AG04450 (cell line): Measurements from ENCODE around the gene RIC8B. TPM values are rescaled to one million over a fixed set of nuclear protein-coding genes. Genes with fewer than 3 reads are reported as not detected.
"Not testable (repeated sequence)": the region's sequence is repeated elsewhere in the genome, so short reads cannot be mapped to it uniquely, and the experiment has no call there.

Source experiments
- CTCF ChIA-PET: fragments of 300-600, 350-600 bp; formaldehyde crosslinking; extraction: SDS; loops from one replicate; lab custom pipeline; 2022; ENCODE audit warnings: antibody characterized with exemption, inconsistent platforms; lab: Charles Lee
- POLR2A ChIA-PET: fragments of 350-600 bp; formaldehyde crosslinking; extraction: SDS; loops from one replicate; lab custom pipeline; 2021; ENCODE audit warnings: antibody characterized with exemption, inconsistent platforms; lab: Yijun Ruan, JAX
- DNase-seq: peaks from one replicate; pipeline ENCODE4 v3.0.0-alpha.2; 2011; ENCODE audit warnings: low read depth, low spot score
- H3K27ac ChIP-seq: one replicate; pipeline ENCODE4 v1.5.1; 2012; ENCODE audit warnings: low read depth, low read length, control low read depth
- H3K27me3 ChIP-seq: one replicate; pipeline ENCODE4 v1.6.0; 2012; ENCODE audit warnings: low read length; ENCODE audit not compliant: control insufficient read depth, insufficient read depth
- H3K4me3 ChIP-seq: 2 replicates; pipeline ENCODE4 v1.5.1; 2011; ENCODE audit warnings: mild to moderate bottlenecking, low read depth, low read length, control low read depth
- H3K9me3 ChIP-seq: 2 replicates; pipeline ENCODE4 v1.5.1; 2012; ENCODE audit warnings: low read length; ENCODE audit not compliant: control insufficient read depth, insufficient read depth
- CTCF ChIP-seq: IDR thresholded peaks from 2 replicates; pipeline ENCODE4 v1.5.1; 2011; ENCODE audit warnings: low read depth, low read length, control low read depth, inconsistent platforms
- polyA plus RNA-seq: library from polyadenylated mRNA; depleted of rRNA; stranded (reverse); fragments of >200 nt; gene quantifications from 2 replicates; pipeline ENCODE4 v1.2.3, GENCODE V29; 2011

The RIC8B gene
- polyA plus RNA-seq, 1 experiment, result 11.2 TPM

GRCh38 chr12:106917503-106917902 is 143.0 kb downstream of the RIC8B start:
- no peak for TF ChIP-seq CTCF
- CTCF ChIA-PET, result interaction anchor here (1.3 to 6.0 kb wide), 3 partner anchors 77 to 560 kb away, joined by 4 to 72 read pairs (median 11); partner anchors contain the start of gene POLR3B

GRCh38 chr12:106918746-106919145 is 144.3 kb downstream of the RIC8B start:
- ChIA-PET POLR2A (interaction anchor here (1.0 kb wide), 1 partner anchor 38 kb away, joined by 5 read pairs; the partner anchor contains the start of gene TMEM263), CTCF (interaction anchor here (0.5 to 6.0 kb wide), 18 partner anchors 15 to 668 kb away, joined by 3 to 72 read pairs (median 5); partner anchors contain the start of gene POLR3B)
- peaks cover 7% of the 10 kb centered on the region for H3K27me3 ChIP-seq
- peak; percentile 66 for TF ChIP-seq CTCF
- H3K4me3 ChIP-seq, result no peak overlapping the region
- H3K27ac ChIP-seq, result no peak overlapping the region
- no peak for DNase-seq
- no peaks in the 10 kb centered on the region for H3K9me3 ChIP-seq

More at GRCh38 chr12:106917503-106917902, 143.0 kb downstream of the RIC8B start:
- DNase-seq, result no peak
- Histone ChIP-seq H3K27me3 (peaks cover 7% of the 10 kb centered on the region), H3K9me3 (no peaks in the 10 kb centered on the region), H3K4me3 (no peak overlapping the region), H3K27ac (no peak overlapping the region)
- POLR2A ChIA-PET, result no interaction called here

- H3K27ac ChIP-seq, result no peak overlapping the region
- peaks cover 7% of the 10 kb centered on the region for H3K27me3 ChIP-seq
- H3K9me3 ChIP-seq, result no peaks in the 10 kb centered on the region
- CTCF ChIA-PET, result interaction anchor here (0.6 to 6.0 kb wide), 39 partner anchors 8 to 693 kb away, joined by 3 to 72 read pairs (median 4); partner anchors contain the start of gene POLR3B
- POLR2A ChIA-PET, result no interaction called here
- peak; percentile 16 for DNase-seq
- TF ChIP-seq CTCF, result peak; percentile 68
- no peak overlapping the region for H3K4me3 ChIP-seq
Observed at GRCh38 chr12:106919910-106920544, 145.5 kb downstream of the RIC8B start.

- DNase-seq, H3K9me3 ChIP-seq, H3K27ac ChIP-seq, H3K27me3 ChIP-seq, H3K4me3 ChIP-seq: not testable (repeated sequence)
- ChIA-PET POLR2A (interaction anchor here (1.5 kb wide), 1 partner anchor 34 kb away, joined by 5 read pairs; the partner anchor contains the start of gene TMEM263), CTCF (interaction anchor here (1.2 to 6.0 kb wide), 3 partner anchors 80 to 564 kb away, joined by 5 to 72 read pairs (median 5); partner anchors contain the start of gene POLR3B)
Observed at GRCh38 chr12:106921976-106922375, 147.5 kb downstream of the RIC8B start.

- POLR2A ChIA-PET, H3K4me3 ChIP-seq, H3K27me3 ChIP-seq, H3K27ac ChIP-seq, H3K9me3 ChIP-seq, DNase-seq, CTCF ChIA-PET: not testable (repeated sequence)
Observed at GRCh38 chr12:106923594-106923993, 149.1 kb downstream of the RIC8B start.
